HCT116 (cell line): ENCODE data around the gene ZBTB34.

ENCODE experiments used
- ATF3 ChIP-seq: IDR thresholded peaks from 2 replicates; pipeline ENCODE4 v1.6.1; 2012
- CEBPB ChIP-seq: IDR thresholded peaks from 2 replicates; pipeline ENCODE4 v1.6.1; 2012; ENCODE audit warnings: low read depth
- CTCF ChIP-seq, 3 experiments: fragments of 200-600 bp in 1 of 3; sonication (generic) in 1 of 3; IDR thresholded peaks in 2 of 3; conservative IDR thresholded peaks in 1 of 3; 2 replicates each; pipeline ENCODE4 v1.5.1; 2012 to 2017; ENCODE audit warnings: low read depth in 2 of 3, low read length in 2 of 3, antibody characterized with exemption in 1 of 3, borderline replicate concordance in 1 of 3, control low read depth in 1 of 3, mild to moderate bottlenecking in 1 of 3, mixed read lengths in 1 of 3, mixed run types in 1 of 3, moderate library complexity in 1 of 3; ENCODE audit not compliant: insufficient read depth in 1 of 3
- ELF1 ChIP-seq: IDR thresholded peaks from 2 replicates; pipeline ENCODE4 v1.6.1; 2012; ENCODE audit warnings: low read depth, borderline replicate concordance
- EZH2 ChIP-seq: fragments of 200-600 bp; sonication (generic); IDR thresholded peaks from 2 replicates; pipeline ENCODE4 v1.6.1; 2017; ENCODE audit warnings: antibody characterized with exemption, mixed run types
- EZH2phosphoT487 ChIP-seq: fragments of 200-600 bp; IDR thresholded peaks from 2 replicates; pipeline ENCODE4 v1.6.1; 2018; ENCODE audit warnings: antibody characterized with exemption, borderline replicate concordance
- JUND ChIP-seq: IDR thresholded peaks from 2 replicates; pipeline ENCODE4 v1.6.1; 2012
- MAX ChIP-seq: IDR thresholded peaks from 2 replicates; pipeline ENCODE4 v1.6.1; 2012
- POLR2AphosphoS5 ChIP-seq: IDR thresholded peaks from 2 replicates; pipeline ENCODE4 v1.6.1; 2011; ENCODE audit warnings: mild to moderate bottlenecking, low read depth, low read length, moderate library complexity
- RAD21 ChIP-seq: IDR thresholded peaks from 2 replicates; pipeline ENCODE4 v1.6.1; 2012; ENCODE audit warnings: low read depth, mild to moderate bottlenecking
- SIN3A ChIP-seq: IDR thresholded peaks from 2 replicates; pipeline ENCODE4 v1.6.1; 2012; ENCODE audit warnings: low read depth

GRCh38 chr9:126932871-126933321, 72.5 kb downstream of the ZBTB34 start:
- TF ChIP-seq EZH2 = no peak
- TF ChIP-seq CEBPB = no peak
- TF ChIP-seq POLR2AphosphoS5 = no peak
- no peak for TF ChIP-seq EZH2phosphoT487
- TF ChIP-seq ATF3 = no peak
- TF ChIP-seq CTCF (IDR thresholded peaks at IDR 0.05 in 2 of 3, conservative IDR thresholded peaks at IDR 0.05 in 1 of 3; ENCODE audit: borderline replicate concordance in 1 of 3, insufficient read depth in 1 of 3, low read depth in 2 of 3, low read length in 2 of 3) = no peak
- no peak for TF ChIP-seq SIN3A
- TF ChIP-seq MAX = no peak
- no peak for TF ChIP-seq ELF1
- TF ChIP-seq RAD21 = no peak
- no peak for TF ChIP-seq JUND
